IPS DF 19.7 (cell line): ENCODE measurements around the gene ATPAF2.

Experiments used
- DNase-seq: peaks from one replicate; pipeline ENCODE4 v3.0.0-alpha.2; 2013; ENCODE audit warnings: low read depth, low spot score

ATPAF2 gene

GRCh38 chr17:18038861-18039534 is at the start of gene ATPAF2, which contains the start of gene GID4:
ATPAF2 (minus strand) TSS chr17:18039168; CDS start chr17:18039013, 155 bp downstream.
GID4 (plus strand) TSS chr17:18039408; CDS start chr17:18039465, 57 bp downstream.
- peak; percentile 92 for DNase-seq

- DNase-seq: peak; percentile 54
Measured at GRCh38 chr17:18087610-18088491, 48.9 kb upstream of the ATPAF2 start, which contains the start of gene DRG2. DRG2 (plus strand) TSS chr17:18087948; CDS start chr17:18088024, 76 bp downstream.

GRCh38 chr17:18084256-18084655 is 45.3 kb upstream of the ATPAF2 start:
- DNase-seq: no peak

- no peak for DNase-seq
Measured at GRCh38 chr17:18079543-18079942, 40.6 kb upstream of the ATPAF2 start.

- DNase-seq: no peak
Measured at GRCh38 chr17:18076936-18077335, 38.0 kb upstream of the ATPAF2 start.

GRCh38 chr17:18074566-18075272 is 35.8 kb upstream of the ATPAF2 start:
- no peak for DNase-seq

GRCh38 chr17:18071751-18072150 is 32.8 kb upstream of the ATPAF2 start:
- no peak for DNase-seq

- no peak for DNase-seq
Measured at GRCh38 chr17:18070861-18071340, 31.9 kb upstream of the ATPAF2 start.

GRCh38 chr17:18069101-18069500 is 30.1 kb upstream of the ATPAF2 start:
- DNase-seq: no peak

- DNase-seq: no peak
Measured at GRCh38 chr17:18066866-18067265, 27.9 kb upstream of the ATPAF2 start.

GRCh38 chr17:18065546-18065945 is 26.6 kb upstream of the ATPAF2 start:
- no peak for DNase-seq

GRCh38 chr17:18064053-18064452 is 25.1 kb upstream of the ATPAF2 start:
- DNase-seq: no peak

GRCh38 chr17:18059283-18059682 is 20.3 kb upstream of the ATPAF2 start:
- DNase-seq: no peak

GRCh38 chr17:18056214-18056613 is 17.2 kb upstream of the ATPAF2 start:
- DNase-seq: no peak

- no peak for DNase-seq
Measured at GRCh38 chr17:18055597-18055996, 16.6 kb upstream of the ATPAF2 start.

- no peak for DNase-seq
Measured at GRCh38 chr17:18045691-18046350, 6.9 kb upstream of the ATPAF2 start.

GRCh38 chr17:18044609-18045008 is 5.6 kb upstream of the ATPAF2 start:
- DNase-seq: no peak

- no peak for DNase-seq
Measured at GRCh38 chr17:18043491-18043890, 4.5 kb upstream of the ATPAF2 start.

- DNase-seq: no peak
Measured at GRCh38 chr17:18042983-18043382, 4.0 kb upstream of the ATPAF2 start.

- no peak for DNase-seq
Measured at GRCh38 chr17:18041776-18042175, 2.8 kb upstream of the ATPAF2 start.

GRCh38 chr17:18040261-18040858 is 1.4 kb upstream of the ATPAF2 start:
- DNase-seq: no peak
